Bronchial epithelial cell (primary cell): ENCODE measurements around the gene BTBD2. TPM values are rescaled to one million over a fixed set of nuclear protein-coding genes. Genes with fewer than 3 reads are reported as not detected.

Source experiments
- DNase-seq: peaks from one replicate; pipeline ENCODE4 v3.0.0-alpha.2; 2010; ENCODE audit warnings: low read depth
- FAIRE-seq: peaks from 2 replicates; lab custom pipeline; 2011; peaks lifted over from hg19 to GRCh38; lab: Jason Lieb, UNC
- H3K27me3 ChIP-seq: 2 replicates; pipeline ENCODE4 v1.5.1; 2011; ENCODE audit warnings: low read length; ENCODE audit not compliant: control insufficient read depth, insufficient read depth
- H3K36me3 ChIP-seq: 2 replicates; pipeline ENCODE4 v1.5.1; 2011; ENCODE audit warnings: low read length; ENCODE audit not compliant: control insufficient read depth, insufficient read depth
- H3K4me3 ChIP-seq: 2 replicates; pipeline ENCODE4 v1.5.1; 2011; ENCODE audit warnings: mild to moderate bottlenecking, low read depth, low read length, control low read depth
- CTCF ChIP-seq: IDR thresholded peaks from 2 replicates; pipeline ENCODE4 v1.5.1; 2011; ENCODE audit warnings: mild to moderate bottlenecking, moderate library complexity, low read length, control low read depth, inconsistent platforms; ENCODE audit not compliant: insufficient read depth, severe bottlenecking
- total RNA-seq: library from RNA; depleted of rRNA; stranded (reverse); fragments of >200 nt; gene quantifications from 2 replicates; pipeline ENCODE4 v1.2.1, GENCODE V29; 2014

The BTBD2 gene
- total RNA-seq, 1 donor from 2014 or later, result 23.2 TPM

GRCh38 chr19:2041683-2042484, 26.4 kb upstream of the BTBD2 start:
- Histone ChIP-seq H3K27me3 (no peaks in the 10 kb centered on the region), H3K4me3 (no peak overlapping the region), H3K36me3 (peaks cover 64% of the 10 kb centered on the region)
- FAIRE-seq (no peak), DNase-seq (peak; percentile 84)
- no peak for TF ChIP-seq CTCF

GRCh38 chr19:2041433-2041682, 25.8 kb upstream of the BTBD2 start:
- no peak for FAIRE-seq
- DNase-seq, result no peak
- no peaks in the 10 kb centered on the region for H3K27me3 ChIP-seq
- TF ChIP-seq CTCF, result no peak
- no peak overlapping the region for H3K4me3 ChIP-seq
- H3K36me3 ChIP-seq, result peaks cover 59% of the 10 kb centered on the region

GRCh38 chr19:2040647-2041432, 25.3 kb upstream of the BTBD2 start:
- no peak overlapping the region for H3K4me3 ChIP-seq
- FAIRE-seq (no peak), DNase-seq (no peak)
- no peak for TF ChIP-seq CTCF
- H3K36me3 ChIP-seq, result peaks cover 55% of the 10 kb centered on the region
- no peaks in the 10 kb centered on the region for H3K27me3 ChIP-seq

GRCh38 chr19:2039959-2040646, 24.6 kb upstream of the BTBD2 start:
- DNase-seq (no peak), FAIRE-seq (no peak)
- H3K27me3 ChIP-seq, result no peaks in the 10 kb centered on the region
- no peak for TF ChIP-seq CTCF
- no peak overlapping the region for H3K4me3 ChIP-seq
- peaks cover 48% of the 10 kb centered on the region for H3K36me3 ChIP-seq

- no peaks in the 10 kb centered on the region for H3K27me3 ChIP-seq
- TF ChIP-seq CTCF, result no peak
- no peak for FAIRE-seq
- no peak overlapping the region for H3K4me3 ChIP-seq
- DNase-seq, result no peak
- peaks cover 41% of the 10 kb centered on the region for H3K36me3 ChIP-seq
These were observed 23.8 kb upstream of the BTBD2 start for GRCh38 chr19:2039089-2039958.
